GOT3 (cell line): Measurements from ENCODE around the gene KCTD18.

ENCODE experiments used
- DNase-seq: peaks from one replicate; lab custom pipeline; 2025; ENCODE audit warnings: mixed read lengths; lab: John Stamatoyannopoulos, UW

Gene KCTD18

GRCh38 chr2:200486529-200486928, 23.3 kb downstream of the KCTD18 start:
- DNase-seq: no peak

- DNase-seq: no peak
Observed at GRCh38 chr2:200484934-200485333, 24.9 kb downstream of the KCTD18 start.

GRCh38 chr2:200483729-200484198, 26.1 kb downstream of the KCTD18 start:
- DNase-seq: no peak

GRCh38 chr2:200482194-200482593, 27.7 kb downstream of the KCTD18 start:
- DNase-seq: no peak

GRCh38 chr2:200479692-200480265, 30.1 kb downstream of the KCTD18 start:
- DNase-seq: no peak

- no peak for DNase-seq
Observed at GRCh38 chr2:200477667-200478131, 32.2 kb downstream of the KCTD18 start.

GRCh38 chr2:200476836-200477235, 33.0 kb downstream of the KCTD18 start:
- DNase-seq: no peak

- DNase-seq: no peak
Observed at GRCh38 chr2:200475795-200476194, 34.1 kb downstream of the KCTD18 start.

- no peak for DNase-seq
Observed at GRCh38 chr2:200472853-200473464, 36.9 kb downstream of the KCTD18 start.

- DNase-seq: no peak
Observed at GRCh38 chr2:200471928-200472645, 37.8 kb downstream of the KCTD18 start.

- DNase-seq: no peak
Observed at GRCh38 chr2:200471324-200471848, 38.5 kb downstream of the KCTD18 start.

- DNase-seq: no peak
Observed at GRCh38 chr2:200470230-200470629, 39.6 kb downstream of the KCTD18 start.

GRCh38 chr2:200469708-200470211, 40.1 kb downstream of the KCTD18 start:
- no peak for DNase-seq

- DNase-seq: no peak
Observed at GRCh38 chr2:200467806-200468681, 41.8 kb downstream of the KCTD18 start.

GRCh38 chr2:200466425-200467418, 43.1 kb downstream of the KCTD18 start:
- no peak for DNase-seq

GRCh38 chr2:200463452-200463851, 46.4 kb downstream of the KCTD18 start:
- DNase-seq: no peak

GRCh38 chr2:200461846-200462710, 47.8 kb downstream of the KCTD18 start:
- DNase-seq: no peak

GRCh38 chr2:200459101-200459500, 50.8 kb downstream of the KCTD18 start:
- DNase-seq: no peak

- DNase-seq: no peak
Observed at GRCh38 chr2:200456567-200456966, 53.3 kb downstream of the KCTD18 start.
